ENCODE results near the gene HYAL3.

DNA sequence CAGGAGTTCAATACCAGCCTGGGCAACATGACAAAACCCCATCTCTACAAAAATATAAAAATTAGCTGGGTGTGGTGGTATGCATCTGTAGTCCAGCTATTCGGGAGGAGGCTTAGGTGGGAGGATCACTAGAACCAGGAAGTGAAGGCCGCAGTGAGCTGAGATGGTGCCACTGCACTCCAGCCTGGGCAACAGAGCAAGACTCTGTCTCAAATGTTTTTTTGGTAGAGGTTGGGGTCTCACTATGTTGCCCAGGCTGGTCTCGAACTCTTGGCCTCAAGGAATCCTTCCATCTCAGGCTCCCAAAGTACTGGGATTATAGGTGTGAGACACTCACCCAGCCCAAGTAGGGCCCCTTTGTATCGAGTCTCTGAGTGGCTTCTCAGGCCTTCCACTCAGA lies 5.1 kb downstream of the HYAL3 start:
- no peak for TF ChIP-seq ZNF274 (IDR thresholded peaks at IDR 0.05; ENCODE audit: low read depth, low read length)
- TF ChIP-seq YY1 (IDR thresholded peaks at IDR 0.05; ENCODE audit: insufficient read depth, insufficient read length), result no peak
- no peak for TF ChIP-seq SUZ12 (IDR thresholded peaks at IDR 0.05; ENCODE audit: extremely low read depth, insufficient read depth, insufficient read length)
